ENCODE data around the gene DNAJC15. TPM values are rescaled to one million over a fixed set of nuclear protein-coding genes. Genes with fewer than 3 reads are reported as not detected.

Gene DNAJC15
- total RNA-seq, 1 donor from 2014 or later = 16.3 TPM

- DNase-seq (ENCODE audit: low read depth) = no peak
Measured at GRCh38 chr13:43003729-43004128, 19.7 kb upstream of the DNAJC15 start.

GRCh38 chr13:43005460-43006236 is 17.7 kb upstream of the DNAJC15 start:
- peak; percentile 31 for DNase-seq (ENCODE audit: low read depth)

- DNase-seq (ENCODE audit: low read depth) = no peak
Measured at GRCh38 chr13:43006893-43007631, 16.3 kb upstream of the DNAJC15 start.

GRCh38 chr13:43008596-43008995 is 14.8 kb upstream of the DNAJC15 start:
- DNase-seq (ENCODE audit: low read depth) = no peak

GRCh38 chr13:43009506-43009905 is 13.9 kb upstream of the DNAJC15 start:
- DNase-seq (ENCODE audit: low read depth) = no peak

- no peak for DNase-seq (ENCODE audit: low read depth)
Measured at GRCh38 chr13:43014162-43014561, 9.2 kb upstream of the DNAJC15 start.

- DNase-seq (ENCODE audit: low read depth) = no peak
Measured at GRCh38 chr13:43016226-43016625, 7.2 kb upstream of the DNAJC15 start.

GRCh38 chr13:43019811-43020210 is 3.6 kb upstream of the DNAJC15 start:
- no peak for DNase-seq (ENCODE audit: low read depth)

- DNase-seq (ENCODE audit: low read depth) = no peak
Measured at GRCh38 chr13:43020794-43021193, 2.6 kb upstream of the DNAJC15 start.

GRCh38 chr13:43021926-43022670 is 1.3 kb upstream of the DNAJC15 start:
- no peak for DNase-seq (ENCODE audit: low read depth)

GRCh38 chr13:43022934-43023288 is 475 bp upstream of the DNAJC15 start:
- no peak for DNase-seq (ENCODE audit: low read depth)

GRCh38 chr13:43026262-43026661 is 2.9 kb downstream of the DNAJC15 start:
- DNase-seq (ENCODE audit: low read depth) = no peak

GRCh38 chr13:43030548-43030947 is 7.2 kb downstream of the DNAJC15 start:
- no peak for DNase-seq (ENCODE audit: low read depth)

GRCh38 chr13:43031881-43032280 is 8.5 kb downstream of the DNAJC15 start:
- DNase-seq (ENCODE audit: low read depth) = peak; percentile 29

GRCh38 chr13:43033038-43033437 is 9.7 kb downstream of the DNAJC15 start:
- DNase-seq (ENCODE audit: low read depth) = no peak

GRCh38 chr13:43036351-43037250 is 13.2 kb downstream of the DNAJC15 start:
- no peak for DNase-seq (ENCODE audit: low read depth)

GRCh38 chr13:43039966-43040365 is 16.6 kb downstream of the DNAJC15 start:
- DNase-seq (ENCODE audit: low read depth) = no peak

GRCh38 chr13:43040581-43041368 is 17.4 kb downstream of the DNAJC15 start:
- DNase-seq (ENCODE audit: low read depth) = peak; percentile 34

- no peak for DNase-seq (ENCODE audit: low read depth)
Measured at GRCh38 chr13:43041369-43041921, 18.1 kb downstream of the DNAJC15 start.

GRCh38 chr13:43042410-43042921 is 19.1 kb downstream of the DNAJC15 start:
- peak; percentile 24 for DNase-seq (ENCODE audit: low read depth)

All from myocyte (in vitro differentiated cells).